HEK293T (cell line): ENCODE data around the gene NOTCH1.
"Not testable (repeated sequence)": the region's sequence is repeated elsewhere in the genome, so short reads cannot be mapped to it uniquely, and the experiment has no call there.

Experiments used
- CTCF ChIA-PET: fragments of 350-600 bp; formaldehyde crosslinking; extraction: SDS; loops from one replicate; lab custom pipeline; 2021; ENCODE audit warnings: antibody characterized with exemption, inconsistent platforms; lab: Yijun Ruan, JAX
- POLR2A ChIA-PET: fragments of 350-600 bp; formaldehyde crosslinking; extraction: SDS; loops from one replicate; lab custom pipeline; 2020; ENCODE audit warnings: antibody characterized with exemption, inconsistent platforms; lab: Yijun Ruan, JAX
- DNase-seq: peaks from one replicate; pipeline ENCODE4 v3.0.0; 2012; ENCODE audit warnings: mixed read lengths; ENCODE audit errors: extremely low spot score
- ARNT ChIP-seq: fragments of 450-650 bp; IDR thresholded peaks from 2 replicates; pipeline ENCODE4 v1.6.1; 2017; ENCODE audit warnings: mild to moderate bottlenecking
- BHLHE40 ChIP-seq: fragments of 450-650 bp; IDR thresholded peaks from 2 replicates; pipeline ENCODE4 v1.6.1; 2016; ENCODE audit warnings: mild to moderate bottlenecking, moderate library complexity, borderline replicate concordance
- CTBP1 ChIP-seq: fragments of 450-650 bp; IDR thresholded peaks from 2 replicates; pipeline ENCODE4 v1.6.1; 2016; ENCODE audit warnings: borderline replicate concordance
- ELF4 ChIP-seq: fragments of 450-650 bp; IDR thresholded peaks from 2 replicates; pipeline ENCODE4 v1.6.1; 2017; ENCODE audit warnings: antibody characterized with exemption
- FOXA1 ChIP-seq: fragments of 450-650 bp; IDR thresholded peaks from 2 replicates; pipeline ENCODE4 v1.6.1; 2016; ENCODE audit warnings: mild to moderate bottlenecking
- FOXK2 ChIP-seq: fragments of 450-650 bp; IDR thresholded peaks from 2 replicates; pipeline ENCODE4 v1.6.1; 2016; ENCODE audit warnings: mild to moderate bottlenecking
- FOXM1 ChIP-seq: fragments of 450-650 bp; IDR thresholded peaks from 2 replicates; pipeline ENCODE4 v1.6.1; 2017; ENCODE audit warnings: mild to moderate bottlenecking, borderline replicate concordance
- HDGF ChIP-seq: fragments of 450-650 bp; IDR thresholded peaks from 2 replicates; pipeline ENCODE4 v1.6.1; 2017; ENCODE audit warnings: antibody characterized with exemption, borderline replicate concordance
- L3MBTL2 ChIP-seq: fragments of 450-650 bp; conservative IDR thresholded peaks from 2 replicates; pipeline ENCODE4 v1.6.1; 2016; ENCODE audit warnings: mild to moderate bottlenecking
- LEF1 ChIP-seq: fragments of 450-650 bp; IDR thresholded peaks from 2 replicates; pipeline ENCODE4 v1.6.1; 2017; ENCODE audit warnings: mild to moderate bottlenecking, borderline replicate concordance
- NFRKB ChIP-seq: fragments of 450-650 bp; IDR thresholded peaks from 2 replicates; pipeline ENCODE4 v1.6.1; 2016; ENCODE audit warnings: mild to moderate bottlenecking, moderate library complexity
- SP1 ChIP-seq: fragments of 450-650 bp; IDR thresholded peaks from 2 replicates; pipeline ENCODE4 v1.6.1; 2017
- SUZ12 ChIP-seq: fragments of 450-650 bp; IDR thresholded peaks from 2 replicates; pipeline ENCODE4 v1.6.1; 2016; ENCODE audit warnings: mild to moderate bottlenecking
- TARDBP ChIP-seq: fragments of 450-650 bp; IDR thresholded peaks from 2 replicates; pipeline ENCODE4 v1.6.1; 2016
- ZNF384 ChIP-seq: fragments of 450-650 bp; IDR thresholded peaks from 2 replicates; pipeline ENCODE4 v1.6.1; 2016
- TF ChIP-seq, protein P1 (sequence below): fragments of 450-650 bp; IDR thresholded peaks from 2 replicates; pipeline ENCODE4 v1.6.1; 2016

NOTCH1 gene

DNA sequence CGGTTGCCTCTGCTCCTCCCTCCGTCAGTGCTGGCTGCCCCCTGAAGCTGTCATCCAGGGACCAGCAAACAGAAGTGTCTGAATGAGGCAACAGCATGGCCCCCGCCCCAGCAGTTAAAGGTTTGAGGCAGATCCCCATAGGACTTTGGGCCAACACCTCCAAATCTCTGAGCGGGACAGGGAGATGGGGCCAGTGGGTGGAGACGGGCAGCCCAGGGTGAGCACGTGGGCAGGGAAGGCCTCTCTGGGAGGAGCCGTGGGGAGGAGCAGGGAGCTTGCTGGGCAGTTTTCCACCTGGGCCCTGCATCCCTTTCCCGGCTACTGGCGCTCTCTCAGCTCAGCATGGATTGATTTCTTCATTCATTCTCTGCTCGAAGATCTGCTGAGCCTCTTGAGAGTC is 39.1 kb upstream of the NOTCH1 start:
- CTCF ChIA-PET = no interaction called here
- no peak for DNase-seq
- TF ChIP-seq FOXM1 = no peak
- POLR2A ChIA-PET = no interaction called here

GRCh38 chr9:136584401-136584932 is 38.6 kb upstream of the NOTCH1 start:
- no peak for DNase-seq

GRCh38 chr9:136582977-136583735 is 37.3 kb upstream of the NOTCH1 start:
- TF ChIP-seq FOXA1 (no peak), TARDBP (no peak)
- TF ChIP-seq, protein P1, sequence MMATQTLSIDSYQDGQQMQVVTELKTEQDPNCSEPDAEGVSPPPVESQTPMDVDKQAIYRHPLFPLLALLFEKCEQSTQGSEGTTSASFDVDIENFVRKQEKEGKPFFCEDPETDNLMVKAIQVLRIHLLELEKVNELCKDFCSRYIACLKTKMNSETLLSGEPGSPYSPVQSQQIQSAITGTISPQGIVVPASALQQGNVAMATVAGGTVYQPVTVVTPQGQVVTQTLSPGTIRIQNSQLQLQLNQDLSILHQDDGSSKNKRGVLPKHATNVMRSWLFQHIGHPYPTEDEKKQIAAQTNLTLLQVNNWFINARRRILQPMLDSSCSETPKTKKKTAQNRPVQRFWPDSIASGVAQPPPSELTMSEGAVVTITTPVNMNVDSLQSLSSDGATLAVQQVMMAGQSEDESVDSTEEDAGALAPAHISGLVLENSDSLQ = no peak
- CTCF ChIA-PET = no interaction called here
- DNase-seq = no peak
- POLR2A ChIA-PET = no interaction called here

More at GRCh38 chr9:136584401-136584932, 38.6 kb upstream of the NOTCH1 start:
- TF ChIP-seq HDGF = no peak
- TF ChIP-seq FOXK2 = no peak
- ChIA-PET POLR2A (no interaction called here), CTCF (no interaction called here)

DNA sequence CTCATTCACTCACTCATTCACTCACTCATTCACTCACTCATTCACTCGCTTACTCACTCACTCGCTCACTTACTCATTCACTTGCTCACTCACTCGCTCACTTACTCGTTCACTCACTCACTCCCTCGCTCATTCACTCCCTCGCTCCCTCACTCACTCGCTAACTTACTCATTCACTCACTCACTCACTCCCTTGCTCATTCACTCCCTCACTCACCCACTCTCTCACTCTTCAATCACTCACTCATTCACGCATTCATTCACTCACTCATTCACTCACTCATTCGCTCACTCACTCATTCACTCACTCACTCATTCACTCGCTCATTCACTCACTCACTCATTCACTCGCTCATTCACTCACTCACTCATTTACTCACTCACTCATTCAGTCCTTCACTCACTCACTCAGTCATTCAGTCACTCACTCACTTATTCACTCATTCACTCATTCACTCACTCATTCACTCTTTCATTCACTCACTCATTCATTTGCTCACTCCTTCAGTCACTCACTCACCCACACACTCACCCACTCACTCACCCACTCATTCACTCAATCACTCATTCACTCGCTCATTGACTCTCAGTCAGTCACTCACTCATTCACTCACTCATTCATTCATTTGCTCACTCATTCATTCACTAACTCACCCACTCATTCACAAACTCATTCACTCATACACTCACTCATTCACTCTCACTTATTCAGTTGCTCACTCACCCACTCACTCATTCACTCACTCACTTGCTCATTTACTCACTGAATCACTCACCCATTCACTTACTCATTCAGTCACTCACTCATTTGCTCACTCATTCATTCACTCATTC is 36.0 kb upstream of the NOTCH1 start:
- DNase-seq = no peak
- no peak for TF ChIP-seq BHLHE40
- TF ChIP-seq HDGF = no peak
- TF ChIP-seq ZNF384 = no peak
- TF ChIP-seq FOXM1 = no peak
- TF ChIP-seq TARDBP = no peak; the same call in 1 of the 2 replicates
- TF ChIP-seq, protein P1 = no peak
- TF ChIP-seq SP1 = no peak
- no peak for TF ChIP-seq ARNT
- no peak for TF ChIP-seq ELF4
- TF ChIP-seq CTBP1 = no peak
- TF ChIP-seq FOXK2 = no peak
- no peak for TF ChIP-seq LEF1
- no peak for TF ChIP-seq FOXA1
- no peak for TF ChIP-seq L3MBTL2
- no peak for TF ChIP-seq NFRKB
- no peak for TF ChIP-seq SUZ12
- ChIA-PET CTCF (no interaction called here), POLR2A (no interaction called here)

GRCh38 chr9:136579650-136580219 is 33.9 kb upstream of the NOTCH1 start:
- POLR2A ChIA-PET, DNase-seq, CTCF ChIA-PET: not testable (repeated sequence)

- ChIA-PET POLR2A (no interaction called here), CTCF (no interaction called here)
- DNase-seq = peak; percentile 36
- TF ChIP-seq SUZ12 = no peak
- no peak for TF ChIP-seq ELF4
- TF ChIP-seq BHLHE40 = no peak
These were observed 33.2 kb upstream of the NOTCH1 start for GRCh38 chr9:136578915-136579649.

DNA sequence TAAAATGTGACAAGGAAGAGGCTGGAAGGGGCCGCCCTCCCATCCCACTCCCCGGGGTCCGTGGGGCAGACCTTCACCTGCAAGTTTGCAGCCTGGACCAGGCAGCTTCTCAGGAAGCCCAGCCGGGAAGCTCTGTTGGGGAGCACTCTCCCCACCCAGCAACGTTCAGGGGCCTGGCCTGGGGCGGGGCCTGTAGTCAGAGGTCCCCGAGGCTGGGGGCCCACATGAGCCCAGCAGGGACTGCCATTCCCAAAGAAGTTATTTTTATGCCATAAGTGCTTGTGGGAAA is 32.7 kb upstream of the NOTCH1 start:
- TF ChIP-seq ZNF384 (no peak), NFRKB (no peak), L3MBTL2 (no peak), FOXM1 (no peak), ARNT (no peak), CTBP1 (no peak), ELF4 (no peak), SUZ12 (no peak), HDGF (no peak), TARDBP (no peak), SP1 (no peak), LEF1 (no peak), FOXA1 (no peak), FOXK2 (no peak), BHLHE40 (no peak)
- TF ChIP-seq, protein P1 = no peak
- POLR2A ChIA-PET = no interaction called here
- no peak for DNase-seq
- CTCF ChIA-PET = no interaction called here
